ENCODE data around the gene TUBB1. TPM values are rescaled to one million over a fixed set of nuclear protein-coding genes. Genes with fewer than 3 reads are reported as not detected.

TUBB1 gene
- total and polyA plus RNA-seq, 3 donors from 2014 or later, result 0.25 to 1.3 (median 0.55) TPM

DNA sequence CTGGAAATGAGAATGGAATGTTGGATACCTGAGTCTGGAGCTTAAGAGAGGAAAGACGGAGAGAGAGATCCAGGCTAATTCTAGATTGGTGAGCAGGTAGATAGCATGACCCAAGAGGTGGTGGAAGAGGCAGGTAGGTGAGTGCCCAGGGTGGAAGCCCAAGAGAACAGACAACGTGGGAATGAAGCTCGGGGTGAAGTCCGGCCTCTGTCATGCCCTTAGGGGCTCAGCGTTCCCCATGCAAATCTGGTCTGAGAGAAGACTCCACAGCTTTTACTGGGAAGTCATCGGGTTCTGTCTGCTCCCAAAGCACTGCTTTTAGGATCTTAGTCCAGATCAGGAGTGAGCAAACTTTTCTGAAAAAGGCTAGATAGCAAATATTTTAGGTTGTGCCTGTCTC, 34.5 kb upstream of the TUBB1 start:
- Histone ChIP-seq H3K4me1 (peaks cover 8% of the 10 kb centered on the region), H3K27me3 (no peaks in the 10 kb centered on the region)

GRCh38 chr20:58985656-58986055, 33.6 kb upstream of the TUBB1 start:
- 73 to 85% methylated on average over 5 of the region's 5 CpGs for WGBS, 2 donors
- Histone ChIP-seq H3K36me3 (ENCODE audit: low read depth, missing control alignments) (no peaks in the 10 kb centered on the region), H3K4me1 (peaks cover 8% of the 10 kb centered on the region), H3K4me3 (no peak overlapping the region), H3K9me3 (no peaks in the 10 kb centered on the region), H3K27ac (no peak overlapping the region), H3K27me3 (no peaks in the 10 kb centered on the region)
- intact Hi-C loops (cut with DNase I; ENCODE audit: low total_unique reads), result no loop called here
- TF ChIP-seq, protein P1, sequence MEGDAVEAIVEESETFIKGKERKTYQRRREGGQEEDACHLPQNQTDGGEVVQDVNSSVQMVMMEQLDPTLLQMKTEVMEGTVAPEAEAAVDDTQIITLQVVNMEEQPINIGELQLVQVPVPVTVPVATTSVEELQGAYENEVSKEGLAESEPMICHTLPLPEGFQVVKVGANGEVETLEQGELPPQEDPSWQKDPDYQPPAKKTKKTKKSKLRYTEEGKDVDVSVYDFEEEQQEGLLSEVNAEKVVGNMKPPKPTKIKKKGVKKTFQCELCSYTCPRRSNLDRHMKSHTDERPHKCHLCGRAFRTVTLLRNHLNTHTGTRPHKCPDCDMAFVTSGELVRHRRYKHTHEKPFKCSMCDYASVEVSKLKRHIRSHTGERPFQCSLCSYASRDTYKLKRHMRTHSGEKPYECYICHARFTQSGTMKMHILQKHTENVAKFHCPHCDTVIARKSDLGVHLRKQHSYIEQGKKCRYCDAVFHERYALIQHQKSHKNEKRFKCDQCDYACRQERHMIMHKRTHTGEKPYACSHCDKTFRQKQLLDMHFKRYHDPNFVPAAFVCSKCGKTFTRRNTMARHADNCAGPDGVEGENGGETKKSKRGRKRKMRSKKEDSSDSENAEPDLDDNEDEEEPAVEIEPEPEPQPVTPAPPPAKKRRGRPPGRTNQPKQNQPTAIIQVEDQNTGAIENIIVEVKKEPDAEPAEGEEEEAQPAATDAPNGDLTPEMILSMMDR (IDR thresholded peaks at IDR 0.05), result no peak
- TF ChIP-seq POLR2A (IDR thresholded peaks at IDR 0.05), result no peak
- no peak for DNase-seq

More for the DNA sequence above, 34.5 kb upstream of the TUBB1 start:
- TF ChIP-seq, protein P1 (IDR thresholded peaks at IDR 0.05), result no peak
- no peak for TF ChIP-seq POLR2A (IDR thresholded peaks at IDR 0.05)
- H3K36me3 ChIP-seq (ENCODE audit: low read depth, missing control alignments), result no peaks in the 10 kb centered on the region
- 81 to 89% methylated on average over 6 of the region's 6 CpGs for WGBS, 2 donors
- H3K4me3 ChIP-seq, result no peak overlapping the region
- no peak for DNase-seq
- H3K9me3 ChIP-seq, result no peaks in the 10 kb centered on the region
- no peak overlapping the region for H3K27ac ChIP-seq
- intact Hi-C loops (cut with DNase I; ENCODE audit: low total_unique reads), result loop anchor here (5.0 kb wide), 1 partner anchor 92 kb away; no protein-coding TSS in a partner anchor

DNA sequence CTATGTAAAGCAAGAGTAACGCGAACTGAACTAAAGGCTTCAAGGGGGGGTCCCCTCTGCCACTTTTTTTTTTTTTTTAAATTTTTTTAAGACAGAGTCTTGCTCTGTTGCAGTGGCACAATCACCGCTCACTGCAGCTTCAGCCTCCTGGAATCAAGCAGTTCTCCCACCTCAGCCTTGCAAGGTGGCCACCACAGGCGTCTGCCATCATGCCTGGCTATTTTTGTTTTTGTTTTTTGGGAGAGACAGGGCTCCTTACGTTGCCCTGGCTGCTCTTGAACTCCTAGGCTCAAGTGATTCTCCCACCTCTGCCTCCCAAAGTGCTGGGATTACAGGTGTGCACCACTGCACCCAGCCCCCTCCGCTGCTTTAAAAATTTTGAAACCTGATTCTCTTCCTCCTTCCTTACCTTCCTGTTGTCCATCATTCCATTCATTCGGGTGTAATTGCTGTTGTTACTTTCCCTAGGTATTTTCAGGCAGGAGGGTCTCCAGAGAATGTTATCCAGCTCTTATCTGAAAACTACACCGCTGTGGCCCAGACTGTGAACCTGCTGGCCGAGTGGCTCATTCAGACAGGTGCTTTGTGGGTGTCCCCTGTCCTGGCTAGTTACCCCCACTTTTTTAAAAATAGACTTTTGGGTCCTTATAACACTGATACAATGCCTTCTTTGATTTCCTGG, 32.8 kb upstream of the TUBB1 start:
- 81 to 83% methylated on average over 9 of the region's 9 CpGs for WGBS, 2 donors
- TF ChIP-seq, protein P1 (IDR thresholded peaks at IDR 0.05), result no peak
- no peak for TF ChIP-seq POLR2A (IDR thresholded peaks at IDR 0.05)
- no peak overlapping the region for H3K27ac ChIP-seq
- peaks cover 8% of the 10 kb centered on the region for H3K4me1 ChIP-seq
- no peaks in the 10 kb centered on the region for H3K36me3 ChIP-seq (ENCODE audit: low read depth, missing control alignments)
- peak; percentile 9 for DNase-seq
- no peak overlapping the region for H3K4me3 ChIP-seq
- intact Hi-C loops (cut with DNase I; ENCODE audit: low total_unique reads), result no loop called here
- no peaks in the 10 kb centered on the region for H3K27me3 ChIP-seq
- no peaks in the 10 kb centered on the region for H3K9me3 ChIP-seq

- H3K4me1 ChIP-seq, result peaks cover 8% of the 10 kb centered on the region
- WGBS, 2 donors, result 55 to 63% methylated on average over 8 of the region's 8 CpGs
- DNase-seq, result peak; percentile 69
- no peaks in the 10 kb centered on the region for H3K36me3 ChIP-seq (ENCODE audit: low read depth, missing control alignments)
- H3K9me3 ChIP-seq, result no peaks in the 10 kb centered on the region
- H3K4me3 ChIP-seq, result no peak overlapping the region
- H3K27ac ChIP-seq, result no peak overlapping the region
- TF ChIP-seq, protein P1 (IDR thresholded peaks at IDR 0.05), result no peak
- TF ChIP-seq POLR2A (IDR thresholded peaks at IDR 0.05), result no peak
- no peaks in the 10 kb centered on the region for H3K27me3 ChIP-seq
- intact Hi-C loops (cut with DNase I; ENCODE audit: low total_unique reads), result no loop called here
Observed at GRCh38 chr20:58986968-58987517, 32.2 kb upstream of the TUBB1 start.

Data from testis (tissue), 3 donors.